Right lobe of liver (tissue), 4 donors: ENCODE data around the gene BCL2L14.

Experiments used
- POLR2A ChIP-seq: fragments of 450-650 bp; IDR thresholded peaks from one replicate; pipeline ENCODE4 v1.6.1; 2017; ENCODE audit warnings: antibody characterized with exemption, mild to moderate bottlenecking
- TF ChIP-seq, protein P1 (sequence below), 4 donors: fragments of 200-600 bp in 3 of 4; fragments of 450-650 bp in 1 of 4; IDR thresholded peaks; one replicate each; pipeline versions ENCODE4 v1.5.1 to v1.8.0; 2016 to 2022; ENCODE audit warnings: antibody characterized with exemption in 4 of 4, mild to moderate bottlenecking in 2 of 4
- donor health status: DM: no; HTN: no; CAD: no.
- donor health status: DM: no; HTN: no; CAD: no.
- donor health status: DM: no; HTN: yes; CAD: no.

DNA sequence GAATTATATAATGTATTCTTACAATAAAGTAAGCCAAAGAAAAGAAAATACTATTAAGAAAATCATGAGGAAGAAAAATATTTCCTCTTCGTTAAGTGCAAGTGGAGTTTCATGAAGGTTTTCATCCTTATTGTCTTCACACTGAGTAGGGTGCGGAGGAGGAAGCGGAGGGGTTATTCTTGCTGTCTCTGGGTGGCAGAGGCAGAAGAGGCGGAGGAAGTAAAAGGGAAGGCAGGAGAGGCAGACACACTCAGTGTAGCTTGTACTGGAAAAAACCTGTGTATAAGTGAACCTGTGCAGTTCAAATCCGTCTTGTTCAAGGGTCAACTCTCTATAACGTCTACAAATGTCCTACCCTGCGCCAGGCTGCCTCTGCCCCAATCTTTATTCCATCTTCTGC, 22.0 kb upstream of the BCL2L14 start:
- TF ChIP-seq POLR2A = no peak
- TF ChIP-seq, protein P1, sequence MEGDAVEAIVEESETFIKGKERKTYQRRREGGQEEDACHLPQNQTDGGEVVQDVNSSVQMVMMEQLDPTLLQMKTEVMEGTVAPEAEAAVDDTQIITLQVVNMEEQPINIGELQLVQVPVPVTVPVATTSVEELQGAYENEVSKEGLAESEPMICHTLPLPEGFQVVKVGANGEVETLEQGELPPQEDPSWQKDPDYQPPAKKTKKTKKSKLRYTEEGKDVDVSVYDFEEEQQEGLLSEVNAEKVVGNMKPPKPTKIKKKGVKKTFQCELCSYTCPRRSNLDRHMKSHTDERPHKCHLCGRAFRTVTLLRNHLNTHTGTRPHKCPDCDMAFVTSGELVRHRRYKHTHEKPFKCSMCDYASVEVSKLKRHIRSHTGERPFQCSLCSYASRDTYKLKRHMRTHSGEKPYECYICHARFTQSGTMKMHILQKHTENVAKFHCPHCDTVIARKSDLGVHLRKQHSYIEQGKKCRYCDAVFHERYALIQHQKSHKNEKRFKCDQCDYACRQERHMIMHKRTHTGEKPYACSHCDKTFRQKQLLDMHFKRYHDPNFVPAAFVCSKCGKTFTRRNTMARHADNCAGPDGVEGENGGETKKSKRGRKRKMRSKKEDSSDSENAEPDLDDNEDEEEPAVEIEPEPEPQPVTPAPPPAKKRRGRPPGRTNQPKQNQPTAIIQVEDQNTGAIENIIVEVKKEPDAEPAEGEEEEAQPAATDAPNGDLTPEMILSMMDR (IDR thresholded peaks at IDR 0.05) = no peak
